ENCODE measurements around the gene SMPX. TPM values are rescaled to one million over a fixed set of nuclear protein-coding genes. Genes with fewer than 3 reads are reported as not detected.

The SMPX gene
- total RNA-seq, 2 experiments from 2014 or later = not detected

- TF ChIP-seq EZH2phosphoT487 (IDR thresholded peaks at IDR 0.05; ENCODE audit: borderline replicate concordance, low read depth, low read length) (no peak), CTCF (conservative IDR thresholded peaks at IDR 0.05; ENCODE audit: low read length) (no peak)
- H4K20me1 ChIP-seq (ENCODE audit: insufficient read depth, low read length) = no peaks in the 10 kb centered on the region
- ChIA-PET POLR2A (no interaction called here), CTCF (ENCODE audit: unreplicated experiment) (no interaction called here)
- H3K4me3 ChIP-seq (ENCODE audit: low read depth, low read length, poor library complexity, severe bottlenecking) = no peak overlapping the region
- no peak overlapping the region for H3K4me2 ChIP-seq (ENCODE audit: low read length)
- no TSS peak for BruUV-seq (replicated peaks)
- DNase-seq (ENCODE audit: low spot score) = no peak
- H3K9me2 ChIP-seq (ENCODE audit: insufficient read depth, low read length) = no peaks in the 10 kb centered on the region
- H3K79me2 ChIP-seq (ENCODE audit: insufficient read depth, low read depth, low read length) = no peaks in the 10 kb centered on the region
- no peaks in the 10 kb centered on the region for H3K4me1 ChIP-seq (ENCODE audit: insufficient read depth, low read length, poor library complexity, severe bottlenecking)
- no peaks in the 10 kb centered on the region for H3K9me3 ChIP-seq (ENCODE audit: low read length)
- H3K36me3 ChIP-seq (ENCODE audit: insufficient read depth, low read length) = no peaks in the 10 kb centered on the region
- no peak overlapping the region for H2AFZ ChIP-seq (ENCODE audit: low read length)
- H3K27ac ChIP-seq (ENCODE audit: low read depth, low read length, poor library complexity, severe bottlenecking) = no peak overlapping the region
- intact Hi-C loops (cut with micrococcal nuclease; ENCODE audit: unreplicated experiment) = no loop called here
Observed at GRCh38 chrX:21802054-21802670, 44.2 kb upstream of the SMPX start.

GRCh38 chrX:21800344-21800770 is 42.4 kb upstream of the SMPX start:
- Histone ChIP-seq H4K20me1 (ENCODE audit: insufficient read depth, low read length) (no peaks in the 10 kb centered on the region), H3K9me3 (ENCODE audit: low read length) (no peaks in the 10 kb centered on the region), H3K4me2 (ENCODE audit: low read length) (no peak overlapping the region), H3K36me3 (ENCODE audit: insufficient read depth, low read length) (no peaks in the 10 kb centered on the region), H2AFZ (ENCODE audit: low read length) (no peak overlapping the region), H3K27ac (ENCODE audit: low read depth, low read length, poor library complexity, severe bottlenecking) (no peak overlapping the region), H3K79me2 (ENCODE audit: insufficient read depth, low read depth, low read length) (no peaks in the 10 kb centered on the region), H3K4me3 (ENCODE audit: low read depth, low read length, poor library complexity, severe bottlenecking) (no peak overlapping the region), H3K4me1 (ENCODE audit: insufficient read depth, low read length, poor library complexity, severe bottlenecking) (no peaks in the 10 kb centered on the region), H3K9me2 (ENCODE audit: insufficient read depth, low read length) (no peaks in the 10 kb centered on the region)
- BruUV-seq (replicated peaks) = no TSS peak
- intact Hi-C loops (cut with micrococcal nuclease; ENCODE audit: unreplicated experiment) = no loop called here
- CTCF ChIA-PET (ENCODE audit: unreplicated experiment) = no interaction called here
- DNase-seq (ENCODE audit: low spot score) = no peak
- TF ChIP-seq EZH2phosphoT487 (IDR thresholded peaks at IDR 0.05; ENCODE audit: borderline replicate concordance, low read depth, low read length) (no peak), CTCF (conservative IDR thresholded peaks at IDR 0.05; ENCODE audit: low read length) (no peak)
- POLR2A ChIA-PET = no interaction called here

- Histone ChIP-seq H3K36me3 (ENCODE audit: insufficient read depth, low read length) (no peaks in the 10 kb centered on the region), H3K9me3 (ENCODE audit: low read length) (no peaks in the 10 kb centered on the region), H3K9me2 (ENCODE audit: insufficient read depth, low read length) (no peaks in the 10 kb centered on the region), H3K79me2 (ENCODE audit: insufficient read depth, low read depth, low read length) (no peaks in the 10 kb centered on the region), H2AFZ (ENCODE audit: low read length) (no peak overlapping the region), H3K4me2 (ENCODE audit: low read length) (no peak overlapping the region), H3K4me3 (ENCODE audit: low read depth, low read length, poor library complexity, severe bottlenecking) (no peak overlapping the region), H3K4me1 (ENCODE audit: insufficient read depth, low read length, poor library complexity, severe bottlenecking) (no peaks in the 10 kb centered on the region), H3K27ac (ENCODE audit: low read depth, low read length, poor library complexity, severe bottlenecking) (no peak overlapping the region), H4K20me1 (ENCODE audit: insufficient read depth, low read length) (no peaks in the 10 kb centered on the region)
- CTCF ChIA-PET (ENCODE audit: unreplicated experiment) = no interaction called here
- TF ChIP-seq CTCF (conservative IDR thresholded peaks at IDR 0.05; ENCODE audit: low read length) (no peak), EZH2phosphoT487 (IDR thresholded peaks at IDR 0.05; ENCODE audit: borderline replicate concordance, low read depth, low read length) (no peak)
- POLR2A ChIA-PET = no interaction called here
- DNase-seq (ENCODE audit: low spot score) = no peak
- BruUV-seq (replicated peaks) = no TSS peak
- intact Hi-C loops (cut with micrococcal nuclease; ENCODE audit: unreplicated experiment) = no loop called here
Observed at GRCh38 chrX:21799767-21800166, 41.9 kb upstream of the SMPX start.
